OCI-LY1 (cell line): Measurements from ENCODE around the gene PRRT1.

Experiments used
- CTCF ChIP-seq: fragments of 200-600 bp; sonication (generic), shearing (Covaris generic); IDR thresholded peaks from 2 replicates; pipeline ENCODE4 v1.5.1; 2017; ENCODE audit warnings: mild to moderate bottlenecking, antibody characterized with exemption, low read length, moderate library complexity, mixed read lengths
- EZH2 ChIP-seq: fragments of 200-600 bp; sonication (generic), shearing (Covaris generic); IDR thresholded peaks from 2 replicates; pipeline ENCODE4 v1.8.0; 2017; ENCODE audit warnings: borderline replicate concordance, mixed run types, mild to moderate bottlenecking, antibody characterized with exemption, low read length, moderate library complexity, mixed read lengths

- TF ChIP-seq CTCF (no peak), EZH2 (no peak)
Observed at GRCh38 chr6:32158052-32158451, 6.3 kb upstream of the PRRT1 start.
